Kidney (tissue), 14 donors: Measurements from ENCODE around the gene LDLRAD4. TPM values are rescaled to one million over a fixed set of nuclear protein-coding genes. Genes with fewer than 3 reads are reported as not detected.

Experiments used
- DNase-seq, 5 donors: peaks; one replicate each; pipeline ENCODE4 v3.0.0-alpha.2; 2013 to 2020
- FAIRE-seq: peaks from 2 replicates; lab custom pipeline; 2012; peaks lifted over from hg19 to GRCh38; lab: Jason Lieb, UNC
- H3K27ac ChIP-seq, 2 donors: one replicate each; pipeline ENCODE4 v1.7.0; 2013; ENCODE audit warnings: low read depth in 2 of 2, low read length in 2 of 2, inconsistent platforms in 1 of 2
- H3K27me3 ChIP-seq: one replicate; pipeline ENCODE4 v1.7.1; 2013; ENCODE audit warnings: low read length, inconsistent platforms; ENCODE audit not compliant: control insufficient read depth, insufficient read depth
- H3K36me3 ChIP-seq, 3 donors: one replicate each; pipeline versions ENCODE4 v1.7.0 to v1.7.1; 2013; ENCODE audit warnings: low read length in 3 of 3, control low read depth in 1 of 3, inconsistent platforms in 1 of 3; ENCODE audit not compliant: insufficient read depth in 3 of 3, control insufficient read depth in 2 of 3
- H3K4me1 ChIP-seq, 3 donors: one replicate each; pipeline versions ENCODE4 v1.7.0 to v1.7.1; 2013; ENCODE audit warnings: low read length in 3 of 3, inconsistent platforms in 1 of 3, low read depth in 1 of 3; ENCODE audit not compliant: control insufficient read depth in 2 of 3, insufficient read depth in 2 of 3
- H3K4me3 ChIP-seq, 3 donors: one replicate each; pipeline versions ENCODE4 v1.7.0 to v1.8.1; 2013; ENCODE audit warnings: low read length in 3 of 3, control low read depth in 1 of 3, inconsistent platforms in 1 of 3
- H3K9ac ChIP-seq, 3 donors: one replicate each; pipeline versions ENCODE4 v1.7.0 to v1.7.1; 2013; ENCODE audit warnings: low read length in 3 of 3, control low read depth in 1 of 3, inconsistent platforms in 1 of 3
- H3K9me3 ChIP-seq, 3 donors: one replicate each; pipeline versions ENCODE4 v1.7.0 to v1.7.1; 2013; ENCODE audit warnings: low read length in 3 of 3, control low read depth in 1 of 3, inconsistent platforms in 1 of 3; ENCODE audit not compliant: control insufficient read depth in 2 of 3, insufficient read depth in 1 of 3
- intact Hi-C: fragments of 100-400 bp; cut with DNase I; formaldehyde crosslinking; loops from one replicate; pipeline ENCODE4 v1.11.1; 2022
- polyA plus RNA-seq: library from polyadenylated mRNA; stranded (reverse); fragments of 350-450 nt; fragmentation: Illumina TruSeq; extraction: RNeasy Lipid Tissue Mini Kit (QIAGEN cat#74804); gene quantifications from one replicate; pipeline ENCODE4 v1.2.3, GENCODE V29; 2014; ENCODE audit warnings: low read depth, low replicate concordance; ENCODE audit not compliant: insufficient read depth
- total RNA-seq: library from RNA; stranded (reverse); fragmentation: NEBNext Ultra II Directional; extraction: Animal tissue kit (Norgen Biotek cat#: 25700); gene quantifications from one replicate; pipeline ENCODE4 v1.2.1, GENCODE V29; 2021
- TF ChIP-seq, protein P1 (sequence below): IDR thresholded peaks from 3 replicates; pipeline ENCODE4 v1.5.1; 2012; ENCODE audit warnings: mild to moderate bottlenecking, moderate library complexity, borderline replicate concordance; ENCODE audit not compliant: insufficient read depth; ENCODE audit errors: extremely low read depth
- donor health status: control.
- donor health status: control.
- donor health status: control.
- donor health status: control.
- donor health status: control.
- donor health status: DM: yes; HTN: yes; CAD: no.
- donor health status: Normal renal cell carcinoma (clear cell type).

The LDLRAD4 gene
- total and polyA plus RNA-seq, 2 donors from 2014 or later, result 2.3 to 42.3 TPM

DNA sequence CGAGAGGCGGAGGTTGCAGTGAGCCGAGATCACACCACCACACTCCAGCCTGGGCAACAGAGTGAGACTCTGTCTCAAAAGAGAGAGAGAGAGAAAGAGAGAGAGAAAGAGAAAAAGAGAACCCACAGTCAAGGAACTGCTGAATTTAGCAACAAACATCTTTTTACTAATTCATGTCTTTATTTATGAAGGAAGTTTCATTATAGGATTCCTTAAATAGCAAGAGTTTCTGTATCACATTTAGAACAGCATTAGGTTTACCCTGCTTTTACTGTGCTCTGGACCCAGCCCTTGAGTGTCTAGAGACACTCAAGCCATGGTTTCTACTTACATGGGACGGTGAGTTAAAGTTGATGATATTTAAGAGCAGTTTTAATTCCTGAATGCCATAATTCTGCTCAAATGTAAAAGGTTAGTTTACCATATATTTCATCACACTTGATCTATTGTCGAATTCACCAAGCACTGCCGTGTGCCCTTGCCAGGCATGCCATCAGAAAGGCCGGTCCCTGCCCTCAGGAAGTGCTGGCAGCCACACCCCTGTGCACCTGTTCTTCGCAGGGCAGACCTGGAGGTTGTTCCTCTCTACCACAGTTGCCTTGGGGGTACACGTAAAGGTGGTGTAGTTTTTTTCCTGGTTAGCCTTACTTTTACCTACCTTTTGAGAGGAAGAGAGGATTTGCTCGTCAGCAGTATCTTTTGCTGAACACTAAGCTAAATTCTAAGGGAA is 153.3 kb downstream of the LDLRAD4 start:
- no peak overlapping the region for H3K4me3 ChIP-seq
- H3K9me3 ChIP-seq, result no peaks in the 10 kb centered on the region
- no peak for FAIRE-seq
- DNase-seq, result peak in 1 of 5 donors; percentile 63
- no peaks in the 10 kb centered on the region for H3K36me3 ChIP-seq
- H3K27ac ChIP-seq, result no peak overlapping the region
- no peaks in the 10 kb centered on the region for H3K27me3 ChIP-seq
- no peak overlapping the region for H3K9ac ChIP-seq
- TF ChIP-seq, protein P1, sequence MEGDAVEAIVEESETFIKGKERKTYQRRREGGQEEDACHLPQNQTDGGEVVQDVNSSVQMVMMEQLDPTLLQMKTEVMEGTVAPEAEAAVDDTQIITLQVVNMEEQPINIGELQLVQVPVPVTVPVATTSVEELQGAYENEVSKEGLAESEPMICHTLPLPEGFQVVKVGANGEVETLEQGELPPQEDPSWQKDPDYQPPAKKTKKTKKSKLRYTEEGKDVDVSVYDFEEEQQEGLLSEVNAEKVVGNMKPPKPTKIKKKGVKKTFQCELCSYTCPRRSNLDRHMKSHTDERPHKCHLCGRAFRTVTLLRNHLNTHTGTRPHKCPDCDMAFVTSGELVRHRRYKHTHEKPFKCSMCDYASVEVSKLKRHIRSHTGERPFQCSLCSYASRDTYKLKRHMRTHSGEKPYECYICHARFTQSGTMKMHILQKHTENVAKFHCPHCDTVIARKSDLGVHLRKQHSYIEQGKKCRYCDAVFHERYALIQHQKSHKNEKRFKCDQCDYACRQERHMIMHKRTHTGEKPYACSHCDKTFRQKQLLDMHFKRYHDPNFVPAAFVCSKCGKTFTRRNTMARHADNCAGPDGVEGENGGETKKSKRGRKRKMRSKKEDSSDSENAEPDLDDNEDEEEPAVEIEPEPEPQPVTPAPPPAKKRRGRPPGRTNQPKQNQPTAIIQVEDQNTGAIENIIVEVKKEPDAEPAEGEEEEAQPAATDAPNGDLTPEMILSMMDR, result no peak
- intact Hi-C loops, result no loop called here
- H3K4me1 ChIP-seq, result peaks cover 0 to 4% (median 0%) of the 10 kb centered on the region in 3 donors

DNA sequence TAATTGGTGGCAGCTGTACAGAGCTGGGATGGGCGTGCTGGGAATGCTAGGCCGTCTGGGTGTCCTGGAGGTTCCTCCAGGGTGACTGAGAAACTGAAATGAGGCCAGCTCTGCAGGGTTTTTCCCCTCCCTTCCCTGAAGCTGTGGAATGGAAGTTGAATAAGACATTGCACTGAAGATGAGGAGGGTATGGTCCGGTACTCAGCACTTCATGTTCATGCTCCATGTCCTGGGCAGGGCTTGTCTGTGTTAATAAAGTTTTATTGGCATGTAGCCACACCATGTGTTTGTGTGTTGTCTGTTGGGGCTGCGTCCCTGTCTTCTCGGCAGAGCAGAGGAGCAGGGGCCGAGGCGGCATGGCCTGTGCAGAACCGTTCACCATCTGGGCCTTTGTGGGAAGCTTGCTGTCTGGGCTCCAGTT is 154.0 kb downstream of the LDLRAD4 start:
- no peaks in the 10 kb centered on the region for H3K36me3 ChIP-seq
- H3K27me3 ChIP-seq, result no peaks in the 10 kb centered on the region
- TF ChIP-seq, protein P1, result no peak
- no peak overlapping the region for H3K9ac ChIP-seq
- no peak overlapping the region for H3K4me3 ChIP-seq
- no peak overlapping the region for H3K27ac ChIP-seq
- peaks cover 0 to 4% (median 0%) of the 10 kb centered on the region in 3 donors for H3K4me1 ChIP-seq
- DNase-seq (no peak), FAIRE-seq (no peak)
- no peaks in the 10 kb centered on the region for H3K9me3 ChIP-seq
- intact Hi-C loops, result no loop called here

DNA sequence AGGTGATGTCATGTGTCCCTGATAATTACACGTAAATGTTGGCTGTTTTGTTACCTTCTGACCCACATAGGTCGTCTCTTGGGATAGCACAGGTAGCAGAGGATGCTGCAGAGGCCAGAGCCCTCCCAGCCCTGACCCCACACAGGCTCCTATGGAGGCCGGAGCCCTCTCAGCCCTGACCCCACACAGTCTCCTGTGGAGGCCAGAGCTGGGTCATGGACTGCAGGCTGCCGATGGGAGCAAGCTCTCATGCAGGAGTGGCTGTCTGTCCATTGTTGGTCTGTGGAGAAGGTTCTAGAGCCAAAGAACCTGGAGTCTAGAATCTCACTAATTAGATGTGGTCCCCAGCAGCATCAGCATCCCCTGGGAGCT is 155.5 kb downstream of the LDLRAD4 start:
- Histone ChIP-seq H3K36me3 (no peaks in the 10 kb centered on the region), H3K27ac (no peak overlapping the region), H3K27me3 (no peaks in the 10 kb centered on the region), H3K9me3 (no peaks in the 10 kb centered on the region), H3K4me3 (no peak overlapping the region), H3K4me1 (peaks cover 0 to 7% (median 0%) of the 10 kb centered on the region in 3 donors), H3K9ac (no peak overlapping the region)
- DNase-seq (peak in 1 of 5 donors; percentile 67), FAIRE-seq (no peak)
- TF ChIP-seq, protein P1, result no peak
- intact Hi-C loops, result no loop called here
